HG03520 (cell line): ENCODE results near the gene ATXN1.

Experiments
- ATAC-seq: cut with Tn5 transposase; IDR thresholded peaks from one replicate; pipeline ENCODE4 v1.9.1; 2021; ENCODE audit warnings: mild to moderate bottlenecking, moderate library complexity; ENCODE audit not compliant: unreplicated experiment

The ATXN1 gene

DNA sequence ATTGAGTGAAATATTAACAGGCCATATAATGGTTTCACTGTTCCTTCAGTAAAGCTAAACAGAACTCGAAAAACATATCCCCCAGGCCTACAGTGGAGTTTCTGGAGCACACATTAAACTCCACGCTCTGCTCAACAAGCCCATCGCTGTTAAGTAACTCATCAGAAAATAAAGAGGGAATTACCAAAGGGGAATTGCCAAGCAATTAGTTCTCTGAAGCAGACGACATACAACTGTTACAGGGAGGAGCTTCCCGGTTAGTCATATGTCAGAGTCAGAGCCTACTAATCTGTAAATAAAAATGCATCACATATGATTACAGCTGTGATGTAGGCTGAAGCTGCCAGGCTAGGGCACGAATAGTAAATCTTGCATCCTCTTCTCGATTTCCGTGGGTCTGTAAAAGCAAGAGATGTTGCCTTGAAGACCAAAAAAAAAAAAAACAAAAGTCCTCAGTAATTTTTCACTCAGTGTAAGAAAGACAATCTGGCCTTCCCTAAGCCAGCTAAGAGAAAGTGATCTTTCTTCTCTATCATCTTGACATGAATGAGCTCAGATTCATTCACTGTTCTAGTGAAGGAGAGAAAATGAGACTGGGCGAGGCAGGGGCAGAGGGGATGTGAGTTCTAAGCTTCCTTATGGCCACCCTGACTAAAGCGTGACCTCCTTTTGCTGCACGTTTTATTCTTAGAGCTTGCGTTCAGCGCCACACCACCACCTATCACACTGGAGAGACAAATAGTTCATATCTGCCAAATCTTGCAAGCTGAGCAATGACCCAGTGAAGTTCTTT lies 13.8 kb downstream of the ATXN1 start:
- ATAC-seq, result no peak

DNA sequence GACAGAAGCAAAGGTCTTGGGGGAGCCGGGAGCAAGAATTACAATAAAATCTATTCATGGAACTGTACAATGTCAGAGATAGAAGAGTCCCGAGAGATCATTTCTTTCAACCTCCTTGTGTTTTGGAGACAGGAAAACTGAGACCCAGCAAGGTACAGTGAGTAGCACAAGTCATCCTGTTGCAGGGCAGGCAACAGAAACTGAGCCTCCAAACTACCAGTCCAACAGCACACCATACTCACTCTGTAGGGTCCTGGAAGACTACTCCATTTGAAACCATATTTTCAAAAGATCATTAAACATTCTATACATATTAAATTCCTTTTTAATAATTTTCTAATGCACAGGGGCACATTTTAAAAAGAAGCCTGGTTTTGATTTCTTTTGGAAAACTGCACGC lies 14.4 kb downstream of the ATXN1 start:
- ATAC-seq, result no peak

GRCh38 chr6:16746401-16746800 lies 14.9 kb downstream of the ATXN1 start:
- no peak for ATAC-seq

DNA sequence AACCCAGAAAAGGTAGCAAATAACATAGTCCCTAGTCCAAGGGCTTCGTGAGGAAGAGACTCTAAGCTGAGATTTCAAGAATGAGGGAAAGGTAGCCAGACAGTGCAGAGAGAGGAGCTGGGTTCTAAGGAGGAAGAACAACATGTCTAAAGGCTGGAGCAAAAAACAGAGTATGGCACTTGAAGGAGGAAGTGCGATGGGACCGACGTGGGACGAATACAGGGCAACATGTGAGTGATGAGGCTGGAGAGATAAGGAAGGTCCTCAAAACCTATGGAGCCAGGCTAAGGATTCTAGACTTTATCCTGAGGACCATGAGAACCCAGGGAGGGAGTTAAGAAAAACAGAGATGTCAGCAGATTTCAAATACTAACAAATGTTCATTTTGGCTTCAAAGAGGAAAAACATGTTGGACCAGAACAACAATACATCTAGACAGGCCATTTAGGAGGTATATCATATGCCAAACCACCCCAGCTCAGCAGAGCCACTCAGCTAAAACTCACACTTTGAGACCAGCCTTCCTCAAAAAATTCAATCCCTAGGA lies 17.5 kb downstream of the ATXN1 start:
- no peak for ATAC-seq

GRCh38 chr6:16742116-16742515 lies 19.1 kb downstream of the ATXN1 start:
- ATAC-seq, result no peak

DNA sequence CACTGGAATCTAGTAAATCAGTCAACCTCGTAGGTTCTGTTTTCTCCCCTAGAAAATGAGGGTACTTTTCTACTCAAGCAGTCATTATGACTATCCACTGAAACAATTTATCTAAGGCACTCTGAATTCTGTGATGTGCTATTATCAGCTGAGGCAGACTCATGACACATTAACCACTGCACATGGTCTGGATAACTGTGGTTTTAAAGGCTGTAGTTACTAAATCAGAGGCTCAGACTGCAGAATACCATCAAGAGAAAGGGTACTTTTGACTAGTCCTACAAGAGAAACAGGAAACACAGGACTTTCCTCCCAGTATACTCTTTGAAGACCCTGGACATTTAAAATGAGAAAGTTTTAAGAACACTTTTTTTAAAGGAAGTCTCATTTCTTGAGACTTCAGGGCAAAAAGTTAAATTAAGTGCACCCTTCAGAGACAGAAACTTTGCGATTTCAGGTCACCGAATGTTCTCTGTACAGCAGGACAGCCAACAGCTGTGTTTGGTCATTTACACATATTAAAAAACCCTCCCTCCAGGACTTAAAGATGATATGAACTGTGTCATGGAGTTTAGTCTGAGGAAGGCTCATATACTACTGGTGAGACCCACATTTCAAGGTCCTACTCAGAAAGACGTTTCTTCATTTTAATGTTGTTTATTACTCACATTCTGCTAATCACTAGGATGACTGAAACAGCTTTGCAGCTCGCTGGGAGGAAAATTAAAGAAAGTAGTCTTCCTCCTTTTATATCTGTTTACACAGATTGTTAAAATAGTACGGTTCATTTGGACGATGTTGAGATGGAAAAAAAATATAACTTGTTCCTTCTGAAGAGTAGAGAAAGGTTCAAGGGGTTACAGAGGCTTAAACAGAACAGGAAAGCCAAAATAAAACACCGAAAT lies 19.9 kb downstream of the ATXN1 start:
- ATAC-seq, result peak; percentile 64

DNA sequence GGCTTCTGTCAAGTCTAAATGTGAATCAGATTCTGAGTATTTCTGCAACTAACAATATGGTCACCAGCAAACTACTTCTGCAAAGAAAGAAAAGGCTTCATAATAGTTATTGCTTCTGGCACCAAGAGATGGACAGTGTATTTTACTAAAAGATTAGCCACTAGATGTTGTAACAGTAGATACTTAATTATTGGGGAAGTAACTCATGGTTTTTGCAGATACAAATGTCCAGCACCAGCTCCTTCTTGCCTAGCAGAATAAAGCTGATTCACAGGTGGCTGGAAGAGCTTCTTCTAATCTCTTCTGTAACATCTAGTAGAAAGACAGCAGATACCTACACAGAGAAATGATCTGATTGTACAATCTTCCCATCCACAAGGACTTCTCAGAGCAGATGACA lies 21.2 kb downstream of the ATXN1 start:
- ATAC-seq, result no peak

- ATAC-seq, result no peak
These were observed 21.9 kb downstream of the ATXN1 start for GRCh38 chr6:16739329-16739801.

GRCh38 chr6:16737925-16738324 lies 23.3 kb downstream of the ATXN1 start:
- ATAC-seq, result no peak

DNA sequence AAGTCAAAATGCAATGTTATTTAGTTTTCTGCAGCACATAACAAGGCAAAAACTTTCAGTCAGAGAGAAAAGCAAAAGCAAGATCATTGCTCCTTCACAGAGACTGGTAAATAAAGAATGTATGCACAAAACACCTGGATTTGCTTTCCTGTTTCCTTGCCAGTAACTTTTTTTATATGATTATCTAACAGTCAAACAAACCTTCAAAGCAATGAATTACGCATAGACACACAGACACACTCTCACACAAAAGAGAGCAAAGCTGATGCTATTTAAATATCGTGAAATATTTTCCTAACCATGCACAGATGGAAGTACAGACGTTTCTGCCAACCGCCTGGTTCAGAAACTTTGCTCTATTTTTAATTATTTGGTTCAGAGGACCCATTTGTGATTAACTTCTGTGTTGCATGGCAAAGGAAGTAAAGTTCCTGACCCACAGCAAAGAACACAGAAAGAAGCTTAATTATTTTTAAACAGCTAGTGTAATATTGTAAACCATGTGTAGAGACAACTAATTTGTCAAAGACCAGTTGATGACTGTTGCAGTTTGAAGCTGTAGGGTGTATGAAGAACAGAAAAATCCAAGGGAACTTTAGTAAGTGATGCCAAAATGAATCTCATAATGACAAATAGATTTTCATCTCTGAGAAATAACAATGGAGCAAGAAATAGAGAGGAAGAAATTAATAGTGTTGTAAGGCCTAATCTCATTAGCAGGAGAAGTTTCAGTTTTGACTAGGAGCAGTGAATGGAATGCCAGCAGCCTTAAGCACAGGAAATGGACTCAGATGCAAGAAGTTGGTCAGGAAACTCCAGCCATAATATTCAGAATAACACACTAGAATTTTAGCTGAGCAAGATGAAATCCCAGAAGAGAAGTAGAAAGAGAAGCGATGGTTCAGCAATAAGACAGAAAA lies 24.1 kb downstream of the ATXN1 start:
- no peak for ATAC-seq

DNA sequence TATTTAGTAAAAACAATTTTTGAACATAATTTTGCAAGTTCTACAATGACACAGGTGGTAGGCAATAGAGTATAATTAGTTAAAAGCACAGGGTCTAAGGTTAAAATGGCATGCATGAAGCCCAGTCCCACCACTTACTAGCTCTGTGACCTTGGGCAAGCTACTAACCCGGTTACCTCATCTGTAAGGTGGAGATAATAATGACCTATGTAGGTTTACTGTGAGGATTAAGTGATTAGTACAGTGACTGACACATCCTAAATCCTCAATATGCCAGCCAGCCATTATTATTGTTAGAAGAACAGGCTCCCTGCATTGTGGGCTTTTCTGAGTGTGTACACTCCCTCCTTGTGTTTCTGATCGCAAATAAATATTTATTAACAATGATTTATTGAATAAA lies 26.2 kb downstream of the ATXN1 start:
- no peak for ATAC-seq

GRCh38 chr6:16733085-16733484 lies 28.2 kb downstream of the ATXN1 start:
- ATAC-seq, result no peak

DNA sequence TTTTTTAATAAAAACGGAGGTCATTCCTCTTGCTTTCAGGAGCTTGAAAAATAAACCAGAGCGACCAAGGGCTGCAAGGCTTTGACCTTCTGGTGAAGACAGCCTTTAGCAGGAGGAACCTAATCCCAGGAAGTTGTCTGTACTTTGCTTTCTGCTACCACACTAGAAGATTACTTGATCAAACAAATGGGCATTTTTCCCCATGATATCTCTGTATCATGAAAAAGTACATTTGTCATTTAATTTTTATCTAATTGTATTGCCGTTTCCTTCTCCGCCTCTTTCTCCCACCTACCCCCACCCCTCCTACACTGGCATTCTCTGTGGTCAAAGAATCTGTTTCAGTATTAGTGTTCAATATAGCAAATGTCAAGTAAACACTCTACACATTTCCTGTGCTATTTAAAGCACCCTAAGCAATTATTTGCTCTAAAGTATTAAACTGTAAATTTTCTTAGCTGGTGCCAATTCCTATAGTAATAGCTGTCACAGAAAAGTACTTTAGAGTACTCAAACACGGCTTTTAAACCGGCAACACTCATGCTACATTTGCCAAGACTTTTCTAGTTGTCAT lies 29.7 kb downstream of the ATXN1 start:
- ATAC-seq, result peak; percentile 97

GRCh38 chr6:16730738-16731477 lies 30.4 kb downstream of the ATXN1 start:
- no peak for ATAC-seq

GRCh38 chr6:16729744-16730143 lies 31.5 kb downstream of the ATXN1 start:
- ATAC-seq, result no peak

DNA sequence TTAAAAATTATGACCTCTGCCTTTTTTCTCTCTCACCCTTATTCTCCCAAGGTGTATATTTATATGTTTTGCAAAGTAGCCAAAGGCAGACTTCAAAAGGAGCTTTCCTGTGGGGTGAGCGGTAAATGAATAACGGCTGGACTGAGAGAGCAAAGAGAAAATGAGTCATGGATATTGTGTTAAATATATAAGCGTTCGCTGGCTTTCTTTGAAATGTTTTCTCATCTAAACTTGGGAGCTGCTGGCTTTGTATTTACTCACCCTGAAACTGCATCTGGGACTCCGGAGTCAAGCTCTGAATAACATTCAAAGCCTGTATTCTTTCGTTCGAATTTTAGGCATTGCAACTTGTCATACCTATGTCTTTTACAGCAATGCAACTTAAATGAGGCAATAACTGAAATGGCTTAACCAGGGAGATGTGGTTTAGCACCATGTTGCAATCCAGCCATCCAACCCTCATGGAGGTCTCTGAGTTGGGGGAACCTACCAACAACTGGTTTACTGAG lies 32.0 kb downstream of the ATXN1 start:
- ATAC-seq, result no peak

- no peak for ATAC-seq
These were observed 32.6 kb downstream of the ATXN1 start for GRCh38 chr6:16728513-16729182.

DNA sequence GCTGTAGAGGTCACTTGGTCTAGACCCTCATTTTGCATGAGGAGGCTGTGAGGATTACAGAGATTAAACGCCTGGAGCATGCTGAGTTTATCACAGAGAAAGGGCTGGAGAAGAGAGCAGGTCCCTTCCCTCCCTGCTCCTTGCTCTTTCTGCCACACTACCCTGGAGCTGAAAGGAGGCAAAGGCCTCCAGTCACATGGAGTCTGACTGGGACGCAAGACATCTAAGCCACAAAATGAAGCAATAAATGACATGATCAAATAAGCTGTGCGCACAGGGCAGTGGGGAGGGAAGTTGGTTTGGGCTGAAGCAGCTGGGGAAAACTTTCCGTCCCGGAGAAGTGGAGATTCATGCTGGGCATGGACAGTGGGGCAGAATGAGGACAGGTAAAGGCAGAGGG lies 33.3 kb downstream of the ATXN1 start:
- no peak for ATAC-seq
